ENCODE results near the gene S100P. TPM values are rescaled to one million over a fixed set of nuclear protein-coding genes. Genes with fewer than 3 reads are reported as not detected.

The S100P gene
- total and polyA plus RNA-seq, 2 of the 4 experiments (the other 2 are of a cell fraction): not detected

- TF ChIP-seq CTCF (conservative IDR thresholded peaks at IDR 0.05; ENCODE audit: low read depth, low read length): no peak
- no peak for TF ChIP-seq RCOR1 (IDR thresholded peaks at IDR 0.05; ENCODE audit: insufficient replicate concordance, low read length)
- TF ChIP-seq FOS (IDR thresholded peaks at IDR 0.05; ENCODE audit: low read depth, low read length): no peak
- TF ChIP-seq MAZ (IDR thresholded peaks at IDR 0.05; ENCODE audit: borderline replicate concordance, low read depth, low read length): no peak
- no peak for TF ChIP-seq CEBPB (IDR thresholded peaks at IDR 0.05; ENCODE audit: low read depth, low read length)
- TF ChIP-seq BHLHE40 (IDR thresholded peaks at IDR 0.05; ENCODE audit: low read depth, low read length): no peak
- no peak for TF ChIP-seq SMC3 (IDR thresholded peaks at IDR 0.05; ENCODE audit: low read depth, low read length)
These were observed 23.4 kb downstream of the S100P start (continued) for GRCh38 chr4:6716958-6717655.
